Testis (tissue), 3 donors: ENCODE results near the gene SPDEF. TPM values are rescaled to one million over a fixed set of nuclear protein-coding genes. Genes with fewer than 3 reads are reported as not detected.

Experiments used
- DNase-seq: peaks from one replicate; pipeline ENCODE4 v3.0.0-alpha.2; 2019
- H3K27ac ChIP-seq, 2 donors: fragments of 200-600 bp; sonication (generic); one replicate each; pipeline ENCODE4 v1.5.1; 2019
- H3K27me3 ChIP-seq: fragments of 200-600 bp; sonication (generic); one replicate; pipeline ENCODE4 v1.5.1; 2019
- H3K36me3 ChIP-seq: fragments of 200-600 bp; sonication (generic); one replicate; pipeline ENCODE4 v1.5.1; 2017; ENCODE audit warnings: low read depth; ENCODE audit errors: missing control alignments
- H3K4me1 ChIP-seq: fragments of 200-600 bp; sonication (generic); one replicate; pipeline ENCODE4 v1.5.1; 2019
- H3K4me3 ChIP-seq, 2 donors: fragments of 200-600 bp; sonication (generic); one replicate each; pipeline ENCODE4 v1.5.1; 2017 to 2019
- H3K9me3 ChIP-seq: fragments of 200-600 bp; sonication (generic); one replicate; pipeline ENCODE4 v1.5.1; 2017
- POLR2A ChIP-seq: fragments of 450-650 bp; IDR thresholded peaks from one replicate; pipeline ENCODE4 v1.6.1; 2017; ENCODE audit warnings: antibody characterized with exemption, mild to moderate bottlenecking, moderate library complexity
- WGBS, 2 donors: methylation state at CpG; one replicate each; pipeline ENCODE4 v1.1.5; 2018; 5-methylcytosine and 5-hydroxymethylcytosine counted together
- intact Hi-C: fragments of 100-400 bp; cut with DNase I; formaldehyde crosslinking; loops from one replicate; pipeline ENCODE4 v1.15.1; 2023; ENCODE audit warnings: low total_unique reads
- polyA plus RNA-seq: library from polyadenylated mRNA; stranded (reverse); fragments of 350-450 nt; fragmentation: Illumina TruSeq; extraction: RNeasy Lipid Tissue Mini Kit (QIAGEN cat#74804); gene quantifications from one replicate; pipeline ENCODE4 v1.2.3, GENCODE V29; 2014; ENCODE audit warnings: low read depth, low replicate concordance; ENCODE audit not compliant: insufficient read depth
- total RNA-seq, 2 donors: library from RNA; depleted of rRNA; stranded (reverse); fragments of >200 nt; gene quantifications; one replicate each; pipeline ENCODE4 v1.2.3, GENCODE V29; 2016
- TF ChIP-seq, protein P1 (sequence below), 3 experiments: fragments of 450-650 bp in 2 of 3; fragments of 200-600 bp in 1 of 3; sonication (generic) in 1 of 3; IDR thresholded peaks; one replicate each; pipeline ENCODE4 v1.5.1; 2016 to 2019; ENCODE audit warnings: antibody characterized with exemption in 3 of 3, mild to moderate bottlenecking in 2 of 3, moderate library complexity in 1 of 3

SPDEF gene
- total and polyA plus RNA-seq, 3 donors from 2014 or later: 0.33 to 0.62 (median 0.47) TPM

DNA sequence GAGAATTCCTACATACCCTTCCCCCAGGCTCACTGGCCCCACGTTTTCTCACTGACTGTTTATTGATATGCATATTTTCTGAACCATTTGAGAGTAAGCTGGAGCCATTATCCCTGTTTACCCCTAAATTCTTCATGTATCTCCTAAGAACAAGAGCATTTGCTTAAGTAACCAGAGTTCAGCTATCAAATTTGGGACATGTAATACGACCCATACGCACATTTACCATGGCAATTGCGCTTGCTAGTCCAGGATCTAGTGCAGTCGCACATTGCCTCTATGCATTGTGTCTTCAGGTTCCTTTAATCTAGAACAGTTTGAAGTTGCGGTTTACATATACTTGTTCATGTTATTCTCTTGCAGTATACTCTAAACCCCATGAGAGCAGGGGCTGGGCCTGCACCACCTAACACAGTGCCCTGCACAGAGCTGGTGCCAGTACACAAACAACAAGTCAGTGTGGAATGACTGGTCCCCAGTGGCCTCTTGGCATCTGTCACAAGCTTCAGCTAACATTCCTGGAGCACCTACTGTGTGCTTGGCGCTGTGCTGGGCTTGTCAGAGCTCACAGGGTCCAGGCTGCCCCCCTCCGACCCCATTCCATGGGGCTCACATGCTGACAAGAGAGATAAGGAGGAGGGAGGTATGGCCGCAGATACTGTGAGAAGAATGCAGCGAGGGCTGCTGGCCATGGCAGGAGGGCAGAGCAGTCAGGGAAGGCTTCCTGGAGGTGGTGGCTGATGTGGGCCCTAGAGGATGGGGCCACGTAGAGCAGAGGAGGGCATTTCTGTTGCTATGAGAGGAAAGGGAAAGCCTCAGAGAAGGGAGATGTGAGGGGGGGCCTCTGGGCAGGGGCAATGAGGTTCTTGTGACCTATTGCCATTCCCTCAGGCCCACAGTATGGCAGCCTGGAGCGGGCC is 28.1 kb downstream of the SPDEF start:
- DNase-seq: no peak
- intact Hi-C loops: no loop called here
- no peaks in the 10 kb centered on the region for H3K27me3 ChIP-seq
- no peak for TF ChIP-seq POLR2A
- TF ChIP-seq, protein P1, sequence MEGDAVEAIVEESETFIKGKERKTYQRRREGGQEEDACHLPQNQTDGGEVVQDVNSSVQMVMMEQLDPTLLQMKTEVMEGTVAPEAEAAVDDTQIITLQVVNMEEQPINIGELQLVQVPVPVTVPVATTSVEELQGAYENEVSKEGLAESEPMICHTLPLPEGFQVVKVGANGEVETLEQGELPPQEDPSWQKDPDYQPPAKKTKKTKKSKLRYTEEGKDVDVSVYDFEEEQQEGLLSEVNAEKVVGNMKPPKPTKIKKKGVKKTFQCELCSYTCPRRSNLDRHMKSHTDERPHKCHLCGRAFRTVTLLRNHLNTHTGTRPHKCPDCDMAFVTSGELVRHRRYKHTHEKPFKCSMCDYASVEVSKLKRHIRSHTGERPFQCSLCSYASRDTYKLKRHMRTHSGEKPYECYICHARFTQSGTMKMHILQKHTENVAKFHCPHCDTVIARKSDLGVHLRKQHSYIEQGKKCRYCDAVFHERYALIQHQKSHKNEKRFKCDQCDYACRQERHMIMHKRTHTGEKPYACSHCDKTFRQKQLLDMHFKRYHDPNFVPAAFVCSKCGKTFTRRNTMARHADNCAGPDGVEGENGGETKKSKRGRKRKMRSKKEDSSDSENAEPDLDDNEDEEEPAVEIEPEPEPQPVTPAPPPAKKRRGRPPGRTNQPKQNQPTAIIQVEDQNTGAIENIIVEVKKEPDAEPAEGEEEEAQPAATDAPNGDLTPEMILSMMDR (IDR thresholded peaks at IDR 0.05): no peak
- no peak overlapping the region for H3K27ac ChIP-seq
- peaks cover 6% of the 10 kb centered on the region for H3K4me1 ChIP-seq
- H3K36me3 ChIP-seq: no peaks in the 10 kb centered on the region
- WGBS, 2 donors: 71 to 83% methylated on average over 12 of the region's 12 CpGs
- H3K9me3 ChIP-seq: no peaks in the 10 kb centered on the region
- H3K4me3 ChIP-seq: no peak overlapping the region

DNA sequence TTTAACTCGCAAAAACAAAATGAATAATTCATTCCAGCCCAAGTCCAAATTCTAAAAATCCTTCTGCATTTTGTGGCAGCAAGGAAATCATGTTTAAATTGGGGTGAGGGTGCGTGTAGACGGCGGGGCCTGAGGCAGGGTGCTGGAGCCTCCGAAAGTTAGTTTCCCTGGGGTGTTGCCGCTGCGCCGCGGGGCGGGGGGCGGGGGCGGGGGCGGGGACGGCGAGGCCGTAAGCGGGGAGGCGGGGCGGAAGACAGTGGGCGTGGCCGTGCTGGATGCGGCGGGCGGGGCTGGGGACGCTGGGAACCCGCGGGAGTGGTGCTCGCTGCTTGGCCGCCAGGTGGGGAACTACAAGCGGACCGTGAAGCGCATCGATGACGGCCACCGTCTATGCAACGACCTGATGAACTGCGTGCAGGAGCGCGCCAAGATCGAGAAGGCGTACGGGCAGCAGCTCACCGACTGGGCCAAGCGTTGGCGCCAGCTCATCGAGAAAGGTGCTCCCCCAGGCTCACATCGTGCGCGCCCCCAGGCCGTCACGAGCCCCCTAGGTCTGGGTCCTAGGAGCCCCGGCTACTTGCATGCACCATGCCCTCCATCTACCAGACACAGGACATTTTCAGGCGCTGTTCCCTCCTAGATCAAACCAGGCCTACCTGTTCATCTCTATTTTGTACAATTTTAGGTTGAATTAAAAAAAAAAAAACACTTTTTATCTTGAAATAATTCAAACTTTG is 29.0 kb downstream of the SPDEF start:
- Histone ChIP-seq H3K36me3 (no peaks in the 10 kb centered on the region), H3K27me3 (no peaks in the 10 kb centered on the region), H3K4me3 (peak overlapping the region; percentile 37), H3K27ac (peak overlapping the region in 1 of 2 donors; percentile 72), H3K4me1 (peaks cover 6% of the 10 kb centered on the region), H3K9me3 (no peaks in the 10 kb centered on the region)
- TF ChIP-seq, protein P1 (IDR thresholded peaks at IDR 0.05): peak; percentile 57 to 80 (median 75)
- TF ChIP-seq POLR2A: no peak
- WGBS, 2 donors: 4 to 5% methylated on average over 32 to 50 of the region's 53 CpGs
- DNase-seq: peak; percentile 98
- intact Hi-C loops: no loop called here

DNA sequence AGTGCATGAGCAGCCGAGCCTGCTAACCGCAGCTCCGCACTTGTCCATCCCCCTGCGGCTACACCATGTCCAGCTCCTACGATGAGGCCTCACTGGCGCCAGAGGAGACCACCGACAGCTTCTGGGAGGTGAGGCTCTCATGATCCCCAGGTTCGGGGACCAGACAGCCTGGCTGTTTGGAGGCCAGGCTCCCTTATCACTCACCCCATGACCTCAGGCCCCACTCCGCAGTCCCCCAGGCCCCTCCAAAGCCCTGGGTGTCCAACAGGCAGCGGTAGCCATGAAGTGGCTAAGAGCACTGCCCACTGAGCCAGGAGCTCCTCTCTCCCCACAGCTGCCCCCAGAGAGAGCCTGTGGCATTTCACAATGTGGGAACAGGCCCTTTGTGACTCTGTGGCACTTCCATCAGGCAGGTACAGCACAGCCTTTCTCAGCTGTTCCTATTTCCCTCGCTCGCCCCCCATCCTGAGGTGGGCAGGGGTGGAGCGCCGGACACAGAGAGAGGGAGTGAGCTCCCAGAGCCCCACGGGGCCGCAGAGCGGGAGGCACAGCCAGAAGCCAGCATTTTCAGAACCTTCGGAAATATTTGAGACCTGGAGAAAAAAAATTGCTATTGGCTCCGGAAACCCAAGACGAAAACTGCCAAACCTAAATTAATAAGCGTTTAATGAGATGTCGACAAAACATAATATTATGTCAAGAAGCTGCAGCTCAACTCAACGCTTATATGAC is 29.7 kb downstream of the SPDEF start:
- no peaks in the 10 kb centered on the region for H3K27me3 ChIP-seq
- H3K4me3 ChIP-seq: peak overlapping the region; percentile 37
- peak; percentile 29 for DNase-seq
- peak overlapping the region; percentile 26 to 72 for H3K27ac ChIP-seq
- intact Hi-C loops: no loop called here
- WGBS, 2 donors: 27 to 45% methylated on average over 13 to 23 of the region's 23 CpGs
- no peaks in the 10 kb centered on the region for H3K36me3 ChIP-seq
- H3K4me1 ChIP-seq: peaks cover 6% of the 10 kb centered on the region
- no peaks in the 10 kb centered on the region for H3K9me3 ChIP-seq
- TF ChIP-seq, protein P1 (IDR thresholded peaks at IDR 0.05): no peak

DNA sequence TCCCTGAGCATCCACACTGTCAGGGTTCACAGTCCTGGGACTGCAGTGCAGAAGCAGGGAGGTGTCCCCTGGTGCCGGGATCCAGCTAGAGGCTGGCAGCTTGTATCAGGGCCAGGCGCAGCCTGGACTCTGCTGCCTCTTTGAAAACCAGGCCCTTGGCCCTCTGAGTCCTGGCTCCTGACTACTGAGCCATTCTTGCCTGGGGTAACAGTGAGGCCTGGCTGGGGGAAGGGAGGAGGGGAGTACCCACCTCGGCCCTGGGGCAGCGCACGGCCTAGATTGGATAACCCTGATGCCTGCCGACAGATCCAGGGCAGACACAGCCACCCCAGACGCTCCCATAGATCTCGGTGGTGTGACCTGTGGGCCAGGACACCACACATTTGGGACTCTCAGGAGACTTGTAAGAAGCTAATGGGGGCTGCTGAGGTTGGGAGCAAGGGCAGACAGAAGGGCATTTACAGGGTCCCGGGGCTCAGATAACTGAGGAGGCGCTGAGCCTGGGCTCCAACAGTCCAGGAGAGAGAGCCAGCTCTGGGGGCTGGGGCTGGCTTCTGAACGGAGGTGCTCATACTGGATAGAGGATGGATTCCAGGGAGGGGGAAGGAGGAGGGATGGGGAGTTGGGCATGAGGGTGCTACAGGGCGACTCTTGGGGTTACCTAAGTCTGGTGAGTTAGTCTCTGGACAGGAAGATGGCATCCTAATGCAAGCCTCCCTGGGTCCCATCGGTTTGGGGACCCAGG is 30.5 kb downstream of the SPDEF start:
- H3K9me3 ChIP-seq: no peaks in the 10 kb centered on the region
- intact Hi-C loops: no loop called here
- H3K27me3 ChIP-seq: no peaks in the 10 kb centered on the region
- no peak overlapping the region for H3K27ac ChIP-seq
- peaks cover 6% of the 10 kb centered on the region for H3K4me1 ChIP-seq
- H3K36me3 ChIP-seq: no peaks in the 10 kb centered on the region
- no peak for TF ChIP-seq POLR2A
- TF ChIP-seq, protein P1 (IDR thresholded peaks at IDR 0.05): no peak
- no peak for DNase-seq
- H3K4me3 ChIP-seq: no peak overlapping the region
- WGBS, 2 donors: 77 to 80% methylated on average over 8 to 13 of the region's 13 CpGs
